Tibial nerve (tissue), 3 donors: Measurements from ENCODE around the gene PRICKLE2.

Experiments used
- CTCF ChIP-seq, 5 experiments: fragments of 200-600 bp in 3 of 5; fragments of 450-650 bp in 2 of 5; sonication (generic) in 3 of 5; IDR thresholded peaks; one replicate each; pipeline ENCODE4 v1.5.1; 2016 to 2019; ENCODE audit warnings: antibody characterized with exemption in 5 of 5, mild to moderate bottlenecking in 3 of 5, moderate library complexity in 2 of 5
- POLR2A ChIP-seq, 2 donors: fragments of 450-650 bp; IDR thresholded peaks; one replicate each; pipeline ENCODE4 v1.6.1; 2017; ENCODE audit warnings: antibody characterized with exemption in 2 of 2, mild to moderate bottlenecking in 2 of 2, moderate library complexity in 2 of 2

GRCh38 chr3:64150623-64151207 lies 74.6 kb downstream of the PRICKLE2 start:
- TF ChIP-seq POLR2A (IDR thresholded peaks at IDR 0.05) (no peak), CTCF (IDR thresholded peaks at IDR 0.05) (no peak)
